HEK293 (cell line): ENCODE data around the gene STRN.

Experiments used
- ATF2 ChIP-seq: fragments of 450-650 bp; formaldehyde crosslinking; IDR thresholded peaks from 2 replicates; pipeline ENCODE4 v1.5.1; 2016; ENCODE audit warnings: missing biosample characterization, missing genetic modification characterization, low read depth
- CTCF ChIP-seq: fragments of 450-650 bp; formaldehyde crosslinking; IDR thresholded peaks from 2 replicates; pipeline ENCODE4 v1.5.1; 2016; ENCODE audit warnings: missing biosample characterization, missing genetic modification characterization
- ZFP41 ChIP-seq: fragments of 450-650 bp; formaldehyde crosslinking; IDR thresholded peaks from 2 replicates; pipeline ENCODE4 v1.5.1; 2016; ENCODE audit warnings: missing biosample characterization, missing genetic modification characterization, borderline replicate concordance
- ZNF211 ChIP-seq: fragments of 450-650 bp; formaldehyde crosslinking; IDR thresholded peaks from 2 replicates; pipeline ENCODE4 v1.5.1; 2016; ENCODE audit warnings: low read depth, missing biosample characterization, missing genetic modification characterization
- ZNF23 ChIP-seq: fragments of 450-650 bp; formaldehyde crosslinking; IDR thresholded peaks from 2 replicates; pipeline ENCODE4 v1.5.1; 2016; ENCODE audit warnings: missing biosample characterization, missing genetic modification characterization, borderline replicate concordance
- ZNF521 ChIP-seq: fragments of 450-650 bp; formaldehyde crosslinking; IDR thresholded peaks from 2 replicates; pipeline ENCODE4 v1.5.1; 2017; ENCODE audit warnings: missing biosample characterization, mild to moderate bottlenecking, missing genetic modification characterization
- ZNF580 ChIP-seq: fragments of 450-650 bp; formaldehyde crosslinking; IDR thresholded peaks from 2 replicates; pipeline ENCODE4 v1.5.1; 2016; ENCODE audit warnings: missing biosample characterization, missing genetic modification characterization
- ZNF664 ChIP-seq: fragments of 450-650 bp; formaldehyde crosslinking; IDR thresholded peaks from 2 replicates; pipeline ENCODE4 v1.5.1; 2016; ENCODE audit warnings: missing biosample characterization, missing genetic modification characterization
- TF ChIP-seq, protein P1 (sequence below): fragments of 450-650 bp; formaldehyde crosslinking; IDR thresholded peaks from 2 replicates; pipeline ENCODE4 v1.5.1; 2016; ENCODE audit warnings: missing biosample characterization, missing genetic modification characterization
- TF ChIP-seq, protein P2 (sequence below): fragments of 450-650 bp; formaldehyde crosslinking; IDR thresholded peaks from 2 replicates; pipeline ENCODE4; 2016; ENCODE audit warnings: missing biosample characterization, missing genetic modification characterization

DNA sequence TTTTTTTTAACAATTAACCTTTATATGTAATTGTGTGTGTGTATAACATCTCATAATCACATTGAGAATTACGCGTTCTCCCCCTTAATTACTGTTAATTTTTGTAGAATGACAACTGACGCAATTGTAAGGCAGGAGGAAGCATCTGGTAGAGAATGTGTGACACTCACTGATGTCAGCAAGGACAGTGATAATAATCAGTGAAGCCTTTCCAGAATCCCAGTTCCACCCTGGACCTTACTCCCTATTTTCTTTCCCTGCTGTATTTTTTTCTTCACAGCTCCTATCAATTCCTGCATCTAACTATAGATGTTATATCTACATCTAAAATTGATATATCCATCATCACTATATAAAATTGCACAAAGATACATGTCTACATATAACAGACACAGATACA is 16.1 kb upstream of the STRN start:
- TF ChIP-seq ZNF211 (tag by site-specific recombination) (no peak), ZNF521 (no peak), ZNF23 (tag by site-specific recombination) (no peak), CTCF (tag by site-specific recombination) (no peak), ATF2 (tag by site-specific recombination) (no peak), ZNF664 (tag by site-specific recombination) (no peak), ZNF580 (tag by site-specific recombination) (no peak), ZFP41 (tag by site-specific recombination) (no peak)
- TF ChIP-seq, protein P1, sequence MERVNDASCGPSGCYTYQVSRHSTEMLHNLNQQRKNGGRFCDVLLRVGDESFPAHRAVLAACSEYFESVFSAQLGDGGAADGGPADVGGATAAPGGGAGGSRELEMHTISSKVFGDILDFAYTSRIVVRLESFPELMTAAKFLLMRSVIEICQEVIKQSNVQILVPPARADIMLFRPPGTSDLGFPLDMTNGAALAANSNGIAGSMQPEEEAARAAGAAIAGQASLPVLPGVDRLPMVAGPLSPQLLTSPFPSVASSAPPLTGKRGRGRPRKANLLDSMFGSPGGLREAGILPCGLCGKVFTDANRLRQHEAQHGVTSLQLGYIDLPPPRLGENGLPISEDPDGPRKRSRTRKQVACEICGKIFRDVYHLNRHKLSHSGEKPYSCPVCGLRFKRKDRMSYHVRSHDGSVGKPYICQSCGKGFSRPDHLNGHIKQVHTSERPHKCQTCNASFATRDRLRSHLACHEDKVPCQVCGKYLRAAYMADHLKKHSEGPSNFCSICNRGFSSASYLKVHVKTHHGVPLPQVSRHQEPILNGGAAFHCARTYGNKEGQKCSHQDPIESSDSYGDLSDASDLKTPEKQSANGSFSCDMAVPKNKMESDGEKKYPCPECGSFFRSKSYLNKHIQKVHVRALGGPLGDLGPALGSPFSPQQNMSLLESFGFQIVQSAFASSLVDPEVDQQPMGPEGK (tag by site-specific recombination), result no peak
- TF ChIP-seq, protein P2, sequence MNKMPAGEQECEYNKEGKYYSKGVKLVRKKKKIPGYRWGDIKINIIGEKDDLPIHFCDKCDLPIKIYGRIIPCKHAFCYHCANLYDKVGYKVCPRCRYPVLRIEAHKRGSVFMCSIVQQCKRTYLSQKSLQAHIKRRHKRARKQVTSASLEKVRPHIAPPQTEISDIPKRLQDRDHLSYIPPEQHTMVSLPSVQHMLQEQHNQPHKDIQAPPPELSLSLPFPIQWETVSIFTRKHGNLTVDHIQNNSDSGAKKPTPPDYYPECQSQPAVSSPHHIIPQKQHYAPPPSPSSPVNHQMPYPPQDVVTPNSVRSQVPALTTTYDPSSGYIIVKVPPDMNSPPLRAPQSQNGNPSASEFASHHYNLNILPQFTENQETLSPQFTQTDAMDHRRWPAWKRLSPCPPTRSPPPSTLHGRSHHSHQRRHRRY (tag by site-specific recombination), result no peak
